H4 (cell line): ENCODE data around the gene PLCB4. TPM values are rescaled to one million over a fixed set of nuclear protein-coding genes. Genes with fewer than 3 reads are reported as not detected.

Source experiments
- DNase-seq: peaks from one replicate; pipeline ENCODE4 v3.0.0-alpha.2; 2015; ENCODE audit warnings: low spot score
- total RNA-seq: library from RNA; depleted of rRNA; stranded (reverse); fragments of >200 nt; shearing (Covaris generic); gene quantifications from 2 replicates; pipeline ENCODE4 v1.2.3, GENCODE V29; 2014

PLCB4 gene
- total RNA-seq, 1 experiment from 2014 or later = 5.9 TPM

- DNase-seq = no peak
Observed at GRCh38 chr20:9491324-9491723, 422.4 kb downstream of the PLCB4 start.

- no peak for DNase-seq
Observed at GRCh38 chr20:9492067-9492466, 423.2 kb downstream of the PLCB4 start.

DNA sequence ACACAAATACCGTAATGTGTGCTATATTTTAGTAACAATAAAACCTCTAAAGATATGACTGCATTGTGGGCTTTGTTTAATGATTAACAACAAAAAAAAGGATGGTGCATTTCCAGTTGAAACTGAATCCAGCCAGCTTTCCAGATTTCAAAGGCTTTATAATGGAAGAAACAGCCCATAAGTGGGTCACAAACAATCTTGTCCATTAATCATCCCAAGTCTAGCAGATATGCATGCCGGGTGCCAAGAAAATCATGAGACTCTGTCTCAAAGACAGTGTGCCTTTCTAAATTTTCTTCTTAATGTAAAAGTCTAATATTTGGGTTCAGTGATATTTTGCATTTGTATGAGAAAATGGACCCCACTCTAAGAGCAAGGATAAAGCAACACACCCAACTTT is 424.9 kb downstream of the PLCB4 start:
- no peak for DNase-seq

DNA sequence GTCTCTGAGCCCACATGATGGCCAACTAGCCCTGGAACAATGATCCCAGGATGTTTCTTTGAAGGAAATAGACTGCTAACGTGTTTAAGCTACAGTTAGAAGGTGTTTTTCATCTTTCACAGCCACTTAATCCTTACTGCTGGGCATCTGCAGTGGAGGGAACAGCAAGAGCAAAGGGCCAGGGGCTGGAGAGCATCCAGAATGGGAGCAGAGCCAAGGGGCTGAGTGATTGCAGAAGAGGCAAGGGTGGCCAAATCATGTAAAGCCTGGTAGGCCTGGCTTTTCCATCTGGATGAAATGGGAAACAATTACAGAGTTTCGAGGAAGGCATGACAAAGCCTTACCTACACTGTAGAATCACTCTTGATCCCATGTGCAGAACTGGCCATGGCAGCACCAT is 426.8 kb downstream of the PLCB4 start:
- no peak for DNase-seq

GRCh38 chr20:9496155-9496554 is 427.3 kb downstream of the PLCB4 start:
- no peak for DNase-seq

DNA sequence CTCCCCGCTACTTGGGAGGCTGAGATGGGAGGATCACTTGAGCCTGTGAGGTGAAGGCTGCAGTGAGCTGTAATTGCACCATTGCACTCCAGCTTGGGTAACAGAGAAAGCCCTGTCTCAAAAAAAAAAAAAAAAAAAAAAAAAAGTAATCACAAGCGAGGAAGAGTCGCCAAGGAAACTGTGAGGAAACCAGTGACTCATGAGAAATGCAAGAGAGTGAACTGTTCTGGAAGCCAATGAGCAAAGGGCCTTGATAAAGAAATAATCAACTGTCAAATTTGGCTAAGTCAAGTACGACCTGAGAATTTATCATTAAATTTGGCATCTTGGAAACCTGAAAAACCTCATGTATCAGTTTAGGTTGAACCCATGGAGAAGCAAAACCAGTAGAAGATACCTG is 429.4 kb downstream of the PLCB4 start:
- peak; percentile 23 for DNase-seq

GRCh38 chr20:9499126-9499899 is 430.4 kb downstream of the PLCB4 start:
- no peak for DNase-seq

GRCh38 chr20:9500121-9500520 is 431.2 kb downstream of the PLCB4 start:
- no peak for DNase-seq

DNA sequence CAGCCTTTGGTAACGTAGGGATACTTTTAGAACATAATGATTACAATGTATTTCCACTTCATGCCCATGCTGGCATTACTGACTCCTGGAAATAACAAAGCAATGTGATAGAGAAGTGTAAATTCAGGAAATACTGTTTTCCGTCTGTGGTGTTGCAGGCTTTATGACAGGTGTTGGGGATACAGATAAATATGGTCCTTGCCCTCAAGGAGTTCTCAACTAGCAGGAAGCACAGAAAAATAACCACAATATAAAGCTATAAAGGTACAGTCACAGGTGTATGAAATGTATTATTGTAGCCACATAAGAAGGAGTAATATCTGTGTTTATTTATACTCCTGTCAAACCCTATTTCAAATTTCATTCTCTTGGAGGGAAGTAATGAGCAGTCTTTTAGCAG is 432.6 kb downstream of the PLCB4 start:
- no peak for DNase-seq

- peak; percentile 83 for DNase-seq
Observed at GRCh38 chr20:9503526-9504245, 434.8 kb downstream of the PLCB4 start.

DNA sequence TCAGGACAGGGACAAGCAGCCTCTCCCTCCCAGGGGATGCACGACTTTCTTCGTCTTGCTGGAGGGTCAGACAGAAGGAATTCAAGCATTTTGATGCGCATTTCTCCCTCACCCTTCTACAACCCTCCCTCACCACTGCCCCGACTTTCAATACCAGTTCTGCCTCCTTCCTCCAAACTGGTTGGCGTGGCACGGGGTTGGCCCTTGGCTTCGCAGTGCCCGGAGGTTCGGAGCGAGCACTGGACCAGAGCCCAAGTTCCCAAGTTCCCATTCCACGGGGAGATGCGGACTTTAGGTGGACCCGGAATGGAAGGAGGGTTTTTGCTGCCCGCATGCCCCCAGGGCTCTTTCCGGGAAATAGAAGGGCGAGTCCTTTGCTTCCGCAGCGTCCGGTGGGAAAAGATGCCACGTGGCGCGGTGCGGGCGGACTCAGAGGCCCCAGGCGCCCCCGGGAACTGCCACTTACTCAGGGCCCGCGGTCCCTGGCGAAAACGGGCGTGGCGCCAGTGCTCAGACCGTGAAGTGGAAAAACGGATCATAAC is 437.5 kb downstream of the PLCB4 start:
- no peak for DNase-seq

GRCh38 chr20:9506964-9507369 is 438.1 kb downstream of the PLCB4 start:
- no peak for DNase-seq

DNA sequence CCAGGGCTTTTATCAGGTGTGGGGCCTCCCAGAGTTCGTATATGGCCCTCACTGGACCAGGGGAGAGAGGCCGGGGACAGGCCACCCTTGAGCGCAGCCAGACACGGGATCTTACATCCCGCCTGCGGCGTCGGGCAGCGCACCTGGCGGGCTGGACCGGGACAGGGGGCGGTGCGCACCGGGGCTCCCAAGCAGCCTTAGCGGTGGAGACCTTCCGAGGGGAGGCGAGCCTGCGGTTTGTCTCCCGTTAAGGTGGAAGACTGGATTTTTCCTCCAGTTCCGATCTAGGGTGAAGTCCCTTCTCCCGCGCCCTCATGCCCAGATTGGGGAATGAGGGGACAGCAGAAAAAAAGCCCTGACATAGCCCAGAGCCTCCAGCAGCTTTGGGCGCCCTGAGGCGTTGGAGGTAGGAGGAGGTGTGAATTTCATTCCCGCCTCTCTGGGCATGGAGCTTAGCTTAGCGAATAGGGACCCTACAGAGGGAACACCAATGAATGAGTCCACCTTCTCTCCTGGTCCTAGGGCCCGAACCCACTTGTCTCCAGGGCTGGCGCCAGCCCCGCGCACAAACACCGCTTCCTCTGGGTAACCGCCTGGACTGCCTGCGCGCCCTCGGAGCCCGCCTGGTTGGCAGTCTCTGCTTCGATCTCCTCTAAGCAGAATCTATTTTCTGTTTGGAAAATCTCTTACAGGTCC is 438.8 kb downstream of the PLCB4 start:
- DNase-seq = no peak

GRCh38 chr20:9508240-9508661 is 439.4 kb downstream of the PLCB4 start:
- no peak for DNase-seq

DNA sequence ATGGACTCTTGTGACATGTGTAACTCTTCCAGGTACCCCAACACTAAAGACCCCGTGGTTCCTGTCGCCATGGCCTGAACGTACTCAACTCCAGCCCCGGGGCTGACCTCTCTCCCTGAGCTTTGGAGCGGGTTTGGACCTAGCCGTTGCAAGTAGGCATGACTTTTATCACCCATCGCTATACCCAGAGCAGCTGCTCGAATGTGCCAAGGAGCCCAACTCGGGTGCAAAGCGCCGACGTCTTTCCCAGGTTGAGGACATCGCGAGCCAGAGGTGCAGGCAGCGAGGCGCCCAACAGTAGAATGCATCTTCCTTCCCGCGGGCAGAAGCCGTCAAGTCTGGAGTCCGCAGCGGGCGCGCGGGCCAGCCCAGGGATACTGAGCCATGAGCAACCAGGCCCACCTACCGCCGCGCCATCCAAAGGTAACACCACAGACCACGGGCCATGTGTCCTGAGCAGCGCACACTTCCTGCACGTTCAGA is 439.9 kb downstream of the PLCB4 start:
- DNase-seq = no peak

DNA sequence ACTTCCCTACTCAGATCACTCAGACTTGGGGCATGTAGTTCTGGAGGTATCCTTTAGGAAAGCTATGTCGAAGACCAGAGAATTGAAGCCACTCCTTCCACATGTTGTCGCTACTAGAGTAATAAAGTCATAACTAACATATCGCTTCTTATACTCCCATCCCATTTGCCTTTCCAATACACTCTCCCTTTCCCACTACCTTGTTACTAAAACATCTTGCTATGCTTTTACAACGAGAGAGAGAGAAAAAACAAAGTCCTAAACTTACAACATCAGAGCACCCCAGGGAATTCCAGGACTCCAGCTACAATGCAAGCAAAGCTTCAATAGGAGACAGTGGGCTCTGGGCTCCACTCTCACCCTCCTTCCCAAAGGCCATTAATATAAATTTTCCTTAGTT is 440.4 kb downstream of the PLCB4 start:
- no peak for DNase-seq

DNA sequence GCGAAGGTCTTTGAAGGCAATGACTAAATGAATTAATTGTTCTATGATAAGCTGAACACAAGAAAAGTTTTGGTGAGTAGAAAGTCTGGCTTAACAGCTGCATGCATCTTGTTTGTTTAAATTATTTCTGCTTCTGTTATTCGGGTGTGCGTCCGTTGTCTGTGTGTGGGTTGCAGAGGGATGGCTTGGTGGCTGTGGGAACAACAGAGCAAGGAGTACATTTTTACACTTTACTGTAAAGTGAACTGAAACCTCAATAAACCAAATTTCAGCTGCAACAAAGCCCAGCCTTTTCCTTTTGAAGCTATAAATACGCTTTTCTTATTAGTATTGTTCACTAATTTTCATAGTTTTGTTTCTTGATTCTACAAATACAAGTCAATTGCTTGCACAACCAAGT is 442.0 kb downstream of the PLCB4 start:
- no peak for DNase-seq

DNA sequence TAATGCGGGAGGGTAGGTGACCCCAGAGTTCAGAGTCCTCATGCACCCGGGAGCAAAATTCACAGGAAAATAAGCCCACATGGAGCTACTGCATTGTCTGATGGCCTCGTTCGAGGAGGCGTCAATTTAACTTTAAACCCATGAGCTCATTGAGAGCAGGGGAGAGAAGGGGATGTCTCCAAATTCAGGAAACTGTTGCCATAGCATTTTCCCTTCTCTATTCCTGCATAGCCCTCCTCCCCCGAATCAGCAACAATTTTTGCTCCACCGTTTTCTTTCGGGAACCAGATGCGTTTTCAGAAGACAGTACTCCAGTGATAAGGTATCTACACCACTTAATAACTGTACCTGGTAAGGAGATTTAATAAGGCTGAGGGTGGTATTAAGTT is 445.2 kb downstream of the PLCB4 start:
- no peak for DNase-seq

DNA sequence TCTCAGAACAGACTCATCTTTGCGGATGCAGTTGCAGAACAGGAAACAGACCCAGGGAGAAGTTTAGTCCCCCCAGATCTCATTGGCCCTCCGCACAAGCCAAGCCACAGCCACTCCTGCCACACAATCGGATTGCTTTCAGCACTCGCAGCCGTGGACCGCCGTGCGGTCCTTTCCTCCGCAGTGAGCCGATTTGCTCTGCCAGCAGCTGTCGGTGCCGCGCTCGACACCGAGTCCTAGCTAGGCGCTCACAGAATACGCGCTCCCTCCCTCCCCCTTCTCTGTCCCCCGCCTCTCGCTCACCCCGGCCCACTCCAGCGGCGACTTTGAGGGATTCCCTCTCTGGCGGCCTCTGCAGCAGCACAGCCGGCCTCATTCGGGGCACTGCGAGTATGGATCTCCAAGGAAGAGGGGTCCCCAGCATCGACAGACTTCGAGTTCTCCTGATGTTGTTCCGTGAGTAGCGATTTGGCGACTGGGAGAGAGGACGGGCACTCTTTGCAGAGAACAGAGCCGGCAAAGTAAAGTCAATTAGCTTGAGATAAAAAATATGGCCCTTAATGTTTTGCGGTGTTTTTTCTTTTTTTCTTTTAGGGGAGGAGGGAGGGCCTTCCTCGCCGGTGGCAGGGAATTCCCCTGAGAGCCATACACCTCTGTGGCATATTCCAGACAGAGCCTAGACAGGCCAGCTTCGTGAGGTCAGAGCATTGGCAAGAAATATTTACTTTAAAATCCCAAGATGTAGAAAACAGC is 445.8 kb downstream of the PLCB4 start, which contains the start of gene LAMP5:
TSS of gene LAMP5 (plus strand) at position 130 of the 753 bp plus-strand sequence. CDS start at position 393, 263 bp downstream.
- no peak for DNase-seq

DNA sequence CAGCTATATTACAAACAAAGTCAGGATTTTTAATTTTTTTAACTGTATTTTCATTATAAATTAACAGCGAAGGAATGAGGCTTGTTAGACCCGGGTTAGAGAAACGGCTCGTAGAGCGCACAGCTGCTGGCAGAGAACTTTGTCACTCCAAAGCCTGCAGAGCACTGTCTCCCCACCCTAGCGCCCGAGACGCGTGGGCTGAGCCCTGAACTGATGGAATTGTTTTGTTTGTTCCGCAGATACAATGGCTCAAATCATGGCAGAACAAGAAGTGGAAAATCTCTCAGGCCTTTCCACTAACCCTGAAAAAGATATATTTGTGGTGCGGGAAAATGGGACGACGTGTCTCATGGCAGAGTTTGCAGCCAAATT is 446.3 kb downstream of the PLCB4 start:
- DNase-seq = no peak

DNA sequence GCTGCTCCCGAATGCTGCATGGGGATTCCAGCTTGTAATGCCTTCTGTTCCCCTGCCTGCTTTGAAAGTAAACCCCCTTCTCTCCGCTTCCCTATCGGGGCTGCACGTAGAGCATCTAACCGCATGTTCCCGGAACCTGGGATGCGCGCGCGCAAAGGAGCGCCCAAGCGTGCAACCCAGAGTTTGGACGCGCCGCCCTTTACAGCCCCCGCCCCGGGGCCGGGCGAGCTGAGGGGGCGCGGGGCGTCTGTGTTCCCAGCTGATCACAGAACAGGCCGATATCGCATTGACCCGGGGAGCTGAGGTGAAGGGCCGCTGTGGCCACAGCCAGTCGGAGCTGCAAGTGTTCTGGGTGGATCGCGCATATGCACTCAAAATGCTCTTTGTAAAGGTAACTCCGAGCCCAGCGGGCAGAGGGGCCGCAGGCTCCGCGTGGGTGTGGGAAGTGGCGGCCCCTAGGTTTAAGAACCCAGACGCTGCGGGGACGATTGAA is 446.9 kb downstream of the PLCB4 start:
- no peak for DNase-seq
